Parathyroid adenoma (tissue), 2 donors: Measurements from ENCODE around the gene SDHB.

ENCODE experiments used
- H2AFZ ChIP-seq: fragments of 300-600 bp; sonication (generic); one replicate; pipeline ENCODE4 v1.7.0; 2017; ENCODE audit warnings: antibody characterized with exemption, mild to moderate bottlenecking
- H3K27ac ChIP-seq: fragments of 300-600 bp; sonication (generic); one replicate; pipeline ENCODE4 v1.7.0; 2017
- H3K27me3 ChIP-seq: fragments of 300-600 bp; sonication (generic); one replicate; pipeline ENCODE4 v1.7.0; 2017; ENCODE audit warnings: low read length; ENCODE audit not compliant: control insufficient read depth, insufficient read depth
- H3K36me3 ChIP-seq: fragments of 300-600 bp; sonication (generic); one replicate; pipeline ENCODE4 v1.7.0; 2017; ENCODE audit warnings: low read length; ENCODE audit not compliant: control insufficient read depth, insufficient read depth
- H3K4me1 ChIP-seq: fragments of 300-600 bp; sonication (generic); one replicate; pipeline ENCODE4 v1.7.0; 2017; ENCODE audit warnings: control low read depth
- H3K4me2 ChIP-seq: fragments of 300-600 bp; sonication (generic); one replicate; pipeline ENCODE4 v1.7.0; 2017; ENCODE audit warnings: low read length
- H3K4me3 ChIP-seq: fragments of 300-600 bp; sonication (generic); one replicate; pipeline ENCODE4 v1.7.0; 2017; ENCODE audit warnings: low read depth, low read length
- H3K79me2 ChIP-seq: fragments of 300-600 bp; sonication (generic); one replicate; pipeline ENCODE4 v1.7.0; 2017; ENCODE audit warnings: control low read depth
- H3K9ac ChIP-seq: fragments of 300-600 bp; sonication (generic); one replicate; pipeline ENCODE4 v1.7.0; 2017; ENCODE audit warnings: mild to moderate bottlenecking
- H3K9me3 ChIP-seq: fragments of 300-600 bp; sonication (generic); one replicate; pipeline ENCODE4 v1.7.0; 2017; ENCODE audit warnings: low read length; ENCODE audit not compliant: control insufficient read depth
- TF ChIP-seq, protein P1 (sequence below): fragments of 300-600 bp; sonication (generic); IDR thresholded peaks from one replicate; pipeline ENCODE4 v1.7.0; 2017; ENCODE audit warnings: antibody characterized with exemption, mild to moderate bottlenecking
- donor health status: primary hyperparathyroidism.

The SDHB gene

DNA sequence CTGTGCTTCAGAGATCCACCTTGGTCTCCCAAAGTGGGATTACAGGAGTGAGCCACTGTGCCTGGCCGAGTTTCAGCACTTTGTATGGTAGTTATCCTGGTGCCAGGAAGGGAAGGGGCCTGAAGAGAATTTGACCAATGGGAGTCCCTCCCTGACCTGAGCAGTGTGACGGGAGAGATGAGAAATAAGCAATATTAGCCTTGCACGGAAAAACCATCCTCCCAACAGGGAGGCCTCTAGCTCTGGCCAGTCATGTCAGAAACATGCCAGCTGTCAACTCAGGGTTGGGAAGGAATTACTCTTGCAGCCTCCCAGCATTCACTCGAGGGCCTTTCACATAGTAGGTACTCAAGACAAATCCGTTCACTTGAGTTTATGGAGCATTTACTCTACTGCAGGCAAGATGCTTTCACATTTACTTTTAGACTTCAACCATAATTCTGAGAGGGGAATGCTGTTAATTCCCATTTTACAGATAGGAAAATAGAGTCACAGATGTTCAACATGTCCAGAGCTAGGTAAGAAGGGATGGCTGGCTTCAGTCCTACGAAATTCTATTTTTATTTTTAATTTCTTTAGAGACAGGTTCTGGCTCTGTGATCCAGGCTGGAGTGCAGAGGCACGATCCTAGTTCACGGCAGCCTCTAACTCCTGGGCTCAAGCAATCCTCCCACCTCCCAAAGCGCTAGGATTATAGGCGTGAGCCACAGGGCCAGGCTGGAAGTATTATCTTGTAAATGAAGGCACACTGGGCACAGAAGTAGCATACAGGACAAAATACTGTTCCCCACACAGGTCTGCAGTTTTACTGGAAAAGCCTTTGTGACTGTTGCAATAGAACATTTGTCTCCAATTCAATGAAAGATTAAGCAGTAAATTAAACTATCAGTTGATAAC lies 38.9 kb downstream of the SDHB start:
- Histone ChIP-seq H2AFZ (no peak overlapping the region), H3K36me3 (no peaks in the 10 kb centered on the region), H3K4me1 (peaks cover 2% of the 10 kb centered on the region), H3K79me2 (peaks cover 3% of the 10 kb centered on the region), H3K9ac (no peak overlapping the region), H3K9me3 (no peaks in the 10 kb centered on the region), H3K27ac (no peak overlapping the region), H3K4me2 (no peak overlapping the region), H3K4me3 (no peak overlapping the region), H3K27me3 (no peaks in the 10 kb centered on the region)
- TF ChIP-seq, protein P1, sequence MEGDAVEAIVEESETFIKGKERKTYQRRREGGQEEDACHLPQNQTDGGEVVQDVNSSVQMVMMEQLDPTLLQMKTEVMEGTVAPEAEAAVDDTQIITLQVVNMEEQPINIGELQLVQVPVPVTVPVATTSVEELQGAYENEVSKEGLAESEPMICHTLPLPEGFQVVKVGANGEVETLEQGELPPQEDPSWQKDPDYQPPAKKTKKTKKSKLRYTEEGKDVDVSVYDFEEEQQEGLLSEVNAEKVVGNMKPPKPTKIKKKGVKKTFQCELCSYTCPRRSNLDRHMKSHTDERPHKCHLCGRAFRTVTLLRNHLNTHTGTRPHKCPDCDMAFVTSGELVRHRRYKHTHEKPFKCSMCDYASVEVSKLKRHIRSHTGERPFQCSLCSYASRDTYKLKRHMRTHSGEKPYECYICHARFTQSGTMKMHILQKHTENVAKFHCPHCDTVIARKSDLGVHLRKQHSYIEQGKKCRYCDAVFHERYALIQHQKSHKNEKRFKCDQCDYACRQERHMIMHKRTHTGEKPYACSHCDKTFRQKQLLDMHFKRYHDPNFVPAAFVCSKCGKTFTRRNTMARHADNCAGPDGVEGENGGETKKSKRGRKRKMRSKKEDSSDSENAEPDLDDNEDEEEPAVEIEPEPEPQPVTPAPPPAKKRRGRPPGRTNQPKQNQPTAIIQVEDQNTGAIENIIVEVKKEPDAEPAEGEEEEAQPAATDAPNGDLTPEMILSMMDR: no peak

DNA sequence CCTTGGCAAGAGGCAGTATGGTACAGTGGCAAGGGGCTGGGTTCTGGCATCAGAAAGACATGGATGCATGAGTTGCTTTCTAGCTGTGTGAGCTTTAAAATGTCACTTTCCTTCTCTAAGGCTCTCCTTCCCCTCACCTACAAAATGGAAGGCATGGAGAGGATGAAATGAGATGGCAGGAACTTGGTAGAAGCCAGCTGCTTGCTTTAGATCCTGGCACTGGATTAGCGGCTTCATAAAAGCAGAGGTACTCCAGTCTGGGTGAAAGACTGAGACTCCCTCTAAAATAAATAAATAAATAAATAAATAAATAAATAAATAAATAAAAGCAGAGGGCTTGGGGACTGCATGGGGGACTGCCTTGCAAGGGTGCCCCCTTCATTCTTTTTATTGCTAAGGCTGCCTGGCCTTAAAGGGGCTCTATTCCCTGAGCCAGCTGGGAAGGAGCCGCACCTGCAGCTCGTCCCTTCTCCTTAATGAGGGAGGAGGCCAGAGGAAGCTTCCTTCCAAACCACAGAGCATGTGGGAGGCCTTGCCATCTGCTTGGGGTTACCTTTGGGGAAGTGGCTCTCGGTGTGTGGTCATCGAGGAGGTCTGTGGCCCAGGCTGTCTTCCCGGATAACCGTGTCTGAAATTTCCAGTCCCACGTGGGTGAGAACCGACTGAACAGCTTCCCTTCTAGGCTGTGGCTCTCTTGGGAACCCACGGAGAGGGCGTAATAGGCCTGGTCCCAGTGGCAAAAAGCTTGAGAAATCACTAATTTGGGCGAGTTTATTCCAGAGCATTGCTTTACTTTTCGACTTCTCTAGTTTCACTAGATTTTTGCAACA lies 40.1 kb downstream of the SDHB start:
- Histone ChIP-seq H3K79me2 (peaks cover 3% of the 10 kb centered on the region), H3K4me2 (no peak overlapping the region), H3K4me1 (peaks cover 2% of the 10 kb centered on the region), H3K36me3 (no peaks in the 10 kb centered on the region), H3K9me3 (no peaks in the 10 kb centered on the region), H3K9ac (no peak overlapping the region), H3K27ac (no peak overlapping the region), H3K4me3 (no peak overlapping the region), H2AFZ (no peak overlapping the region), H3K27me3 (no peaks in the 10 kb centered on the region)
- TF ChIP-seq, protein P1: no peak

DNA sequence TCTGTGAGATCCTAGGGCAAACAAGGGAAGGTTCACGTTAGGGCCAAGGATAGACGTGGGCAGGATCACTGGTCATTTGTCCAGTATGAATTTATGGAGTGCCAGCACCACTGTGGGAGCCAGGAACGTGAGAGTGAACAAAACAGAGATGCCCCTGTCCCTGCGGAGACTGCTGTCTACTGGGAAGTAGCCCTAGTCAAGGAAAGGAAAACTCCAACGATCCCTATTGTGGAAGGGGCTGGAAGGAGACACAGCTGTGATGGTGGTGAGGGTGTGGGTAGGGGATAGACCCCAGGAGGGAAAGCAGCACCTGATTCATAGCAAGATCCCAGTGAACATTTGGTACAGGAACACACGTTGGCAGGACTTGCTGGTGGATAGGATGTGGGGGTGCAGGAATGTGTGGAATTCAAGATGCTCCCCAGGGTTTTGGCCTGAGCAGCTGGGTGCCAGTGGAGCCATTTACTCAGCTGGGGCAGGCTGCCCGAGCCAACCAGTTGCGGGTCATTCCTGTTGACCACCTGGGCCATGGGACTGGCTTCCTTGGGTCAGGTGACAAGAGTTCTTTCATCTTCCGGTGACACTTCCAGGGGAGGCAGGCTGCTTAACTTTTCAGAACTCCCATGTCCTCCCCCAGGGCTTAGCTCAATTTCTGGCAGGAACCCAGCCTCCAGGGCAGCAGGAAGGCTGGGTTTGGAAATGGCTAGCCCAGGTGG lies 40.9 kb downstream of the SDHB start:
- Histone ChIP-seq H3K9ac (no peak overlapping the region), H2AFZ (no peak overlapping the region), H3K4me1 (peaks cover 2% of the 10 kb centered on the region), H3K4me3 (no peak overlapping the region), H3K36me3 (no peaks in the 10 kb centered on the region), H3K9me3 (no peaks in the 10 kb centered on the region), H3K27me3 (no peaks in the 10 kb centered on the region), H3K4me2 (no peak overlapping the region), H3K79me2 (peaks cover 3% of the 10 kb centered on the region), H3K27ac (no peak overlapping the region)
- TF ChIP-seq, protein P1: no peak

DNA sequence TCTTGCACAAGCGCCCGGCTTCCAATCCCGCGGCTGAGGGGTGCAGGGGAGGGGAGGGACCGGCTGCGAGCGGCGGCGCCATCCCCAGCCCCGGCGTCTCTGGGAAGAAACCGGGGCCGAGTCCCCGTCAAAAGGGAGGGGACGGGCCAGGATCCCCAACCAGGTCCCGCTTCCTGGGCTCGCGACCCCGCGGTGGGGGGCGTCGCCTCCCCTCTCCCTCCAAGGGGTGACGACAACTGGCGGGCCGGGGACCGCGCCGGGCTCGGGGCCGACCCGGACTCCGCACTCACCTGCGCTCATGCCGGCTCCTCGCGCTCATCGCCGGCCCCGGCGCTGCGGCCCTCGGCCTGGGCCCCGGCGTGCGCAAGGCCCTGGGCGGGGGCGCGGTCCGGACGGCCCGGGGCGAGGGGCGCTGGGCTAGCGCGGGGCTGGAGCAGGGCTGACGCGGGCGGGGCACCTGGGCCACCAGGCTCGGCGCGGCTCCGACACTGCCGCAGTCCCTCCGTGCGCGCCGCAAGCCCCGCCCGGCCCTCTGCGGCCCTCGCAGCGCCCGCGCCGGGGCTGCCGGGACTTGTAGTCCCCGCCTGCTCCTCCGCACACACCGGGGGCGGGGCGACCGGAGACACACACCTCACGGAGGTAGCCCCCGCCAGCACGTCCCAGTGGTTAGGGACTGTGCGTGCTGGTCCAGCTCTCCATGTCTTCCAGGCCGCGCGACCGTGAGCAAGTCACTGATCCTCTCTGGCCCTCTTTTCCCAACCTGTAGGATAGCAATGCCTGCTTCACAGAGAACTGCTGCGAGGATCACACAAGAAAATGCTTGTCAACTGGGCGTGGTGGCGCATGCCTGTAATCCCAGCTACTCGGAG lies 42.2 kb downstream of the SDHB start, which contains the start of gene ATP13A2:
ATP13A2 (minus strand) TSS at position 490 of the 869 bp plus-strand sequence; CDS start at position 300, 190 bp downstream.
- Histone ChIP-seq H3K27ac (no peak within 1 kb of the TSS), H3K4me1 (peaks cover 2% of the 10 kb centered on the region), H2AFZ (peak within 1 kb of the TSS; percentile 70), H3K4me2 (peak within 1 kb of the TSS; percentile 82), H3K4me3 (peak within 1 kb of the TSS; percentile 63), H3K79me2 (peaks cover 3% of the 10 kb centered on the region), H3K27me3 (no peaks in the 10 kb centered on the region), H3K36me3 (no peaks in the 10 kb centered on the region), H3K9ac (no peak within 1 kb of the TSS), H3K9me3 (no peaks in the 10 kb centered on the region)
- TF ChIP-seq, protein P1: no peak
